ENCODE measurements around the gene PAX5.

The PAX5 gene

DNA sequence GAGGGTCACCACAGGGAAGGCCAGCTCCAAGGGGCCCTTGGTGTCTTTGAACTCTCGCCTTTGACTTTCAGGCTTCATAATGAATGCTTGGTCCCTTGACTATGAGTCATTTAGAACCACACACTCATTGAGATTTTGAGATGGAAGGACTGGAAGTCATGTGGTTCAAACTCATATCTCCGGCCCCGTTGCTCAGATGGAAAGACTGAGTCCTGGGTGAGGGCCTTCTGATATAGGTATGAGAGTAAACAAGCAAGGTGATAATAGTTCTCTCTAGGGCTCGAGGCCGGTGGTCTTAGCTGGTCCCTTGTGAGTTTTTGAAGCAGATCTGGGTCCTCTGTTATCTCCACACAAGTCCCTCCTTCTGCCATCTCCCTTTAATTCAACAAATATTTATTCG lies 210.6 kb downstream of the PAX5 start:
- H3K36me3 ChIP-seq (ENCODE audit: control insufficient read depth, insufficient read depth, low read length), result no peaks in the 10 kb centered on the region

GRCh38 chr9:36822201-36822600 lies 211.9 kb downstream of the PAX5 start:
- Histone ChIP-seq H3K27me3 (ENCODE audit: control insufficient read depth, insufficient read depth, low read length) (peaks cover 10% of the 10 kb centered on the region), H3K27ac (ENCODE audit: low read depth, low read length) (no peak overlapping the region), H3K36me3 (ENCODE audit: control insufficient read depth, insufficient read depth, low read length) (no peaks in the 10 kb centered on the region), H3K4me3 (ENCODE audit: low read depth, low read length) (no peak overlapping the region), H3K9ac (ENCODE audit: low read length) (no peak overlapping the region), H3K4me1 (ENCODE audit: control insufficient read depth, insufficient read depth, low read length) (peaks cover 27% of the 10 kb centered on the region), H3K9me3 (ENCODE audit: control insufficient read depth, insufficient read depth, low read depth, low read length) (no peaks in the 10 kb centered on the region)

More for the DNA sequence above, 210.6 kb downstream of the PAX5 start:
- H3K27ac ChIP-seq (ENCODE audit: low read depth, low read length), result no peak overlapping the region
- no peak overlapping the region for H3K9ac ChIP-seq (ENCODE audit: low read length)
- no peak overlapping the region for H3K4me3 ChIP-seq (ENCODE audit: low read depth, low read length)
- H3K27me3 ChIP-seq (ENCODE audit: control insufficient read depth, insufficient read depth, low read length), result peaks cover 9% of the 10 kb centered on the region
- H3K4me1 ChIP-seq (ENCODE audit: control insufficient read depth, insufficient read depth, low read length), result peaks cover 26% of the 10 kb centered on the region
- peaks cover 5% of the 10 kb centered on the region; the same call in 1 of the 2 replicates for H3K9me3 ChIP-seq (ENCODE audit: control insufficient read depth, insufficient read depth, low read depth, low read length)

- Histone ChIP-seq H3K4me1 (ENCODE audit: control insufficient read depth, insufficient read depth, low read length) (peaks cover 27% of the 10 kb centered on the region), H3K9ac (ENCODE audit: low read length) (no peak overlapping the region), H3K36me3 (ENCODE audit: control insufficient read depth, insufficient read depth, low read length) (no peaks in the 10 kb centered on the region), H3K27me3 (ENCODE audit: control insufficient read depth, insufficient read depth, low read length) (peaks cover 10% of the 10 kb centered on the region), H3K27ac (ENCODE audit: low read depth, low read length) (no peak overlapping the region), H3K4me3 (ENCODE audit: low read depth, low read length) (no peak overlapping the region), H3K9me3 (ENCODE audit: control insufficient read depth, insufficient read depth, low read depth, low read length) (no peaks in the 10 kb centered on the region)
Observed at GRCh38 chr9:36820392-36820861, 213.6 kb downstream of the PAX5 start.

- Histone ChIP-seq H3K9me3 (ENCODE audit: control insufficient read depth, insufficient read depth, low read depth, low read length) (no peaks in the 10 kb centered on the region), H3K27me3 (ENCODE audit: control insufficient read depth, insufficient read depth, low read length) (peaks cover 10% of the 10 kb centered on the region), H3K36me3 (ENCODE audit: control insufficient read depth, insufficient read depth, low read length) (no peaks in the 10 kb centered on the region), H3K27ac (ENCODE audit: low read depth, low read length) (no peak overlapping the region), H3K4me1 (ENCODE audit: control insufficient read depth, insufficient read depth, low read length) (peaks cover 27% of the 10 kb centered on the region), H3K4me3 (ENCODE audit: low read depth, low read length) (peak overlapping the region; percentile 46), H3K9ac (ENCODE audit: low read length) (peak overlapping the region; percentile 31)
Observed at GRCh38 chr9:36818965-36819870, 214.8 kb downstream of the PAX5 start.

DNA sequence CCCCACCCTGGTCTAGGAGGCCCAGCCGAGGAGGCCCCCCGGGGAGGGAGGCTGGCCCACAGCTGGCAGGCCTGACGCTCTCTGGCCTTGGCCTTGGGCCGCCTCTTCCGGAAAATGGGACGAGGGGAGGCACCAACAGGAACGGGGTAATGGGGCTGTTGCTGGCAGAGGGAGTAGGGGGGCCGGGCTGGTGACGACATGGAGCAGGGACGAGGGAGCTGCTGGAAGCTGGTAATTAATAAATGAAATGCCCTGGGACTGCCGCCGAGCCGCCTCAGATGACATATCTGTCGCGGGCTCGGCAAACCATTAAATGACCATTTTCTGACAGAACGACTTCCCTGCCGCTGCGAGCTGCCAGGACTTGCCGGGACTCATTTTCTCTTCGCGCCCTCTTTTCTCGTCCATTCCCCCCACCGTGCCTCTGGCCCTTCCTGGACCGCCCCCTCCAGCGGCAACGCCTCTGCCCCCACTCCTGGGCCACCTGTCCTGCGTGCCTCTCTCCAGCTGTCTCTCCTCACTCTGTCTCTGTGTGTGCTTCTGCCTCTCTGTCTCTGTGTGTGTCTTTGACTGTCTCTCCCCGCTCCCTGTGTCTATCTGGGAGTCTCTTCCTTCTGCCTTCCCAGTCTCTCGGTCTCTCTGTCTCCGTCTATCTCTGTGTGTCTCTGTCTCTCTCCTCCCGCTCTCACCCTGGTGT lies 215.7 kb downstream of the PAX5 start:
- peaks cover 27% of the 10 kb centered on the region for H3K4me1 ChIP-seq (ENCODE audit: control insufficient read depth, insufficient read depth, low read length)
- H3K36me3 ChIP-seq (ENCODE audit: control insufficient read depth, insufficient read depth, low read length), result no peaks in the 10 kb centered on the region
- peak overlapping the region; percentile 43 for H3K4me3 ChIP-seq (ENCODE audit: low read depth, low read length)
- no peak overlapping the region for H3K27ac ChIP-seq (ENCODE audit: low read depth, low read length)
- H3K27me3 ChIP-seq (ENCODE audit: control insufficient read depth, insufficient read depth, low read length), result peaks cover 10% of the 10 kb centered on the region
- H3K9me3 ChIP-seq (ENCODE audit: control insufficient read depth, insufficient read depth, low read depth, low read length), result no peaks in the 10 kb centered on the region
- peak overlapping the region; percentile 10 for H3K9ac ChIP-seq (ENCODE audit: low read length)

- H3K27ac ChIP-seq (ENCODE audit: low read depth, low read length), result no peak overlapping the region
- H3K27me3 ChIP-seq (ENCODE audit: control insufficient read depth, insufficient read depth, low read length), result peaks cover 10% of the 10 kb centered on the region
- H3K4me3 ChIP-seq (ENCODE audit: low read depth, low read length), result no peak overlapping the region
- no peaks in the 10 kb centered on the region for H3K36me3 ChIP-seq (ENCODE audit: control insufficient read depth, insufficient read depth, low read length)
- H3K9me3 ChIP-seq (ENCODE audit: control insufficient read depth, insufficient read depth, low read depth, low read length), result 0 out of 2 replicates have a peak, but pooled peaks cover 3% of the 10 kb centered on the region
- H3K9ac ChIP-seq (ENCODE audit: low read length), result no peak overlapping the region
- peaks cover 27% of the 10 kb centered on the region for H3K4me1 ChIP-seq (ENCODE audit: control insufficient read depth, insufficient read depth, low read length)
Observed at GRCh38 chr9:36817160-36817834, 216.8 kb downstream of the PAX5 start.

DNA sequence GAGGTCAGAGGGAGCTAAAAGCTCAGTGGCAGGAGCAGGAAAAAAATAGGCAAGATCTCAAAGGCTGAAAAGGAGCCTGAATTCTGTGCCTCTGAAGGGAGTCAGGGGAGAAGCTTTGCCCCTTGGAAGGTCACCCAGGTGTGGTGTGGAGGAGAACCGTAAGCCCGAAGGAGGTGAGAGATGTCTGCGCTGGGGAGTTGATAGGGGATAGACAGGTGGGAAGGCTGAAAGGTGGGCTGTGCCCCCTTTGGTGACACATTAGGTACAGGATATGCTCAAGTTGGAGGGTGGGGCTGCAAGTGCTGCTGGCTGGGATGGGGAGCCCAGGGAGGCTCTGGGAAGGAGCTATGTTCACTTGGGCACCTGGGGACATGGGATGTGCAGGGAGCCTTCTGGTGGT lies 217.7 kb downstream of the PAX5 start:
- H3K27ac ChIP-seq (ENCODE audit: low read depth, low read length), result no peak overlapping the region
- H3K9me3 ChIP-seq (ENCODE audit: control insufficient read depth, insufficient read depth, low read depth, low read length), result 0 out of 2 replicates have a peak, but pooled peaks cover 3% of the 10 kb centered on the region
- no peak overlapping the region for H3K4me3 ChIP-seq (ENCODE audit: low read depth, low read length)
- H3K27me3 ChIP-seq (ENCODE audit: control insufficient read depth, insufficient read depth, low read length), result peaks cover 10% of the 10 kb centered on the region
- no peak overlapping the region for H3K9ac ChIP-seq (ENCODE audit: low read length)
- H3K4me1 ChIP-seq (ENCODE audit: control insufficient read depth, insufficient read depth, low read length), result peaks cover 27% of the 10 kb centered on the region
- H3K36me3 ChIP-seq (ENCODE audit: control insufficient read depth, insufficient read depth, low read length), result no peaks in the 10 kb centered on the region

DNA sequence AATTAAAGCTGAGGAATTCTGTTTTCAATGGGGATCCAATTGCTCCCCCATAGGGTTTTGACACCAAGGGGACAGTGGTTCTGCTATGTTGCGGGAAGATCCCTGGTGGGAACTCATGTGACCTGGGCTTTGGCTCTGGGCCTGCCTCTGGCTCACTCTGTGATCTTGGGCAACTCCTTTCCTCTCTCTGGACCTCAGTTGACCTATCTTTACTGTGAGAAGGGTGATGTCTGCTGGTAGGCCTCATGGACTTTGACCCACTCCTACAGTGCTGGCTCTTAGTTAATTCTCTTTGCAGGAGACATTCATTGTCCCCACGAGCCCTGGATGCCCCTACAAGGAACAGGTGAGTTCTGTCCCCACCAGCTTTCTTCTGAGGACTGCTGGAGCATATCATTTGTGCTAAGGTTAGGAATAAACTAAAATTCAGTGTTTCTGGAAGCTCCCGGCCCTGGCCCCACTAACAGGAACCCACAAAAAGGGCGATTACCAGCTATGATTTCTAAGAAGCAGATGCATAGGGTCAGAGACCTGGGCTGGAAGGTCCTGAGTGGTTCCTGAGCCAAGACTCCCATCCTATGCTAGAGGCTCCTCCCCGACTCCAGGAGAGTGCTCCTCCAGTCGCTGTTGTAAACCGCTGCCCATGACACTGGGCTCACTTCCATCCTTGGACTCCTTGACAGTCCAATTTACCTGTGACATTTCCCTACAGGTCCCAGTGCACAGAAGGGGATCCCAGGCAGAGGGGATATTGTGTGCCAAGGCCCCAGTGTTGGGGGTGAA lies 218.3 kb downstream of the PAX5 start:
- Histone ChIP-seq H3K27me3 (ENCODE audit: control insufficient read depth, insufficient read depth, low read length) (peaks cover 10% of the 10 kb centered on the region), H3K9ac (ENCODE audit: low read length) (no peak overlapping the region), H3K9me3 (ENCODE audit: control insufficient read depth, insufficient read depth, low read depth, low read length) (0 out of 2 replicates have a peak, but pooled peaks cover 3% of the 10 kb centered on the region), H3K4me3 (ENCODE audit: low read depth, low read length) (no peak overlapping the region), H3K4me1 (ENCODE audit: control insufficient read depth, insufficient read depth, low read length) (peaks cover 24% of the 10 kb centered on the region), H3K36me3 (ENCODE audit: control insufficient read depth, insufficient read depth, low read length) (no peaks in the 10 kb centered on the region), H3K27ac (ENCODE audit: low read depth, low read length) (no peak overlapping the region)

DNA sequence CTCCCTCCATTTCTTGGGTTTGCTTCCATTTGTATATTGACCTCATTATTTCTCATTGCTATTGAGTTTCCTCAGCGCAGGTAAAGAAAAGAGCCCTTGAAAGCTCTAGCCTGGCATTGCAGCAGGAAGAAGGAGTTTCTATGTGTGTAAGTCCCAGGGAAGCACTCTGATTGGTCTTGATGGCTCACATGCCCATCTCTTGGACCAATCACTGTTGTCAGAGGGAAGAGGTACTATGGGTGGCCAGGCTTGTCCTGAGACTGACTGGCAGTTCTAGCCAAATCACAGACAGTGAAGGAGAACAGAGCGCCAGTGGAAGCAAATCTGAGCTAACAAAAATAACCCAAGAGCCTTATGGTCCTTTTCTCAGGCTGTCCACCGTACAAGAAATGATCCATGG lies 219.0 kb downstream of the PAX5 start:
- no peak overlapping the region for H3K4me3 ChIP-seq (ENCODE audit: low read depth, low read length)
- peaks cover 10% of the 10 kb centered on the region for H3K27me3 ChIP-seq (ENCODE audit: control insufficient read depth, insufficient read depth, low read length)
- 0 out of 2 replicates have a peak, but pooled peaks cover 3% of the 10 kb centered on the region for H3K9me3 ChIP-seq (ENCODE audit: control insufficient read depth, insufficient read depth, low read depth, low read length)
- H3K27ac ChIP-seq (ENCODE audit: low read depth, low read length), result no peak overlapping the region
- peaks cover 17% of the 10 kb centered on the region for H3K4me1 ChIP-seq (ENCODE audit: control insufficient read depth, insufficient read depth, low read length)
- no peaks in the 10 kb centered on the region for H3K36me3 ChIP-seq (ENCODE audit: control insufficient read depth, insufficient read depth, low read length)
- no peak overlapping the region for H3K9ac ChIP-seq (ENCODE audit: low read length)

DNA sequence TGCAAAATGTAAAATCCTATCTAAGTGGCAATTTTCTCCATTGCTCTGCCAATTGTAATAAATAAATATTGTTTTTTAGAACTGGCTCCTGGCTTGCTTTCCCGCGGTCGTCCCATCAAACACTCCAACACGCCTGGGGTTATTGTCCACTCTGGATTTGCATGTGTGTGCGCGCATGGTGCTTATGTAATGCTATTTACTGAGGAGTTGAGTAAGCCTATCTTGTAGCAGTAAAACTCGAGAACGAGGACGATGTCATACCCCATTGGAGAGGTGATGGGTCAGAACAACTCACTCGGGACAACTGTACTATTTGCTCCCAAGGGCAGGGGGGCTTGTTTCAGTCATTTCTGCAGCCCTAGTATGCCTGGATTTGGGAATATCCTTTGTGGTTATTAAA lies 220.9 kb downstream of the PAX5 start:
- H3K27ac ChIP-seq (ENCODE audit: low read depth, low read length), result no peak overlapping the region
- H3K9me3 ChIP-seq (ENCODE audit: control insufficient read depth, insufficient read depth, low read depth, low read length), result 0 out of 2 replicates have a peak, but pooled peaks cover 3% of the 10 kb centered on the region
- H3K9ac ChIP-seq (ENCODE audit: low read length), result no peak overlapping the region
- peaks cover 2% of the 10 kb centered on the region; the same call in 1 of the 2 replicates for H3K4me1 ChIP-seq (ENCODE audit: control insufficient read depth, insufficient read depth, low read length)
- H3K36me3 ChIP-seq (ENCODE audit: control insufficient read depth, insufficient read depth, low read length), result no peaks in the 10 kb centered on the region
- no peak overlapping the region for H3K4me3 ChIP-seq (ENCODE audit: low read depth, low read length)
- no peaks in the 10 kb centered on the region for H3K27me3 ChIP-seq (ENCODE audit: control insufficient read depth, insufficient read depth, low read length)
